Naive thymus-derived CD4-positive, alpha-beta T cell (primary cell): ENCODE measurements around the gene EFR3B. TPM values are rescaled to one million over a fixed set of nuclear protein-coding genes. Genes with fewer than 3 reads are reported as not detected.

Source experiments
- ATAC-seq: fragments of 150-1000 bp; cut with Tn5 transposase; 2 replicates; pipeline ENCODE4 v1.10.0; 2021; ENCODE audit warnings: mild to moderate bottlenecking, moderate library complexity
- CTCF ChIA-PET: fragments of 350-600 bp; sonication (Branson Sonifier 250); formaldehyde crosslinking; loops from one replicate; lab custom pipeline; 2021; ENCODE audit warnings: antibody characterized with exemption; lab: Charles Lee
- POLR2A ChIA-PET: fragments of 350-600 bp; sonication (Branson Sonifier 250); formaldehyde crosslinking; loops from one replicate; lab custom pipeline; 2021; ENCODE audit warnings: antibody characterized with exemption, inconsistent platforms; lab: Charles Lee
- DNase-seq, 9 donors: peaks; one replicate each; pipeline versions ENCODE4 v3.0.0 to v3.0.0-alpha.2; 2020 to 2022; ENCODE audit warnings: mixed read lengths in 1 of 9
- H3K27ac ChIP-seq: one replicate; pipeline ENCODE4 v1.7.0; 2013; ENCODE audit warnings: mild to moderate bottlenecking, low read depth, low read length, moderate library complexity
- H3K27me3 ChIP-seq, 2 donors: one replicate each; pipeline ENCODE4 v1.7.0; 2013; ENCODE audit warnings: low read length in 2 of 2, mild to moderate bottlenecking in 2 of 2, moderate library complexity in 2 of 2; ENCODE audit not compliant: control insufficient read depth in 2 of 2, insufficient read depth in 2 of 2
- H3K36me3 ChIP-seq, 3 experiments: 1 replicate in 2 of 3; 2 replicates in 1 of 3; pipeline ENCODE4 v1.7.0; 2013; ENCODE audit warnings: low read length in 3 of 3, mild to moderate bottlenecking in 3 of 3, moderate library complexity in 1 of 3; ENCODE audit not compliant: insufficient read depth in 3 of 3, control insufficient read depth in 2 of 3
- H3K4me1 ChIP-seq, 2 donors: one replicate each; pipeline ENCODE4 v1.7.0; 2013; ENCODE audit warnings: low read length in 2 of 2, mild to moderate bottlenecking in 2 of 2, moderate library complexity in 1 of 2; ENCODE audit not compliant: control insufficient read depth in 2 of 2, insufficient read depth in 2 of 2
- H3K4me3 ChIP-seq: 2 replicates; pipeline ENCODE4 v1.7.0; 2013; ENCODE audit warnings: mild to moderate bottlenecking, low read length
- H3K9me3 ChIP-seq, 3 experiments: 1 replicate in 2 of 3; 2 replicates in 1 of 3; pipeline ENCODE4 v1.7.0; 2013; ENCODE audit warnings: low read length in 3 of 3; ENCODE audit not compliant: control insufficient read depth in 2 of 3
- H3K27ac Mint-ChIP-seq, 9 donors: one replicate each; pipeline ENCODE4 v1.8.0; 2020 to 2022; ENCODE audit warnings: mixed read lengths in 9 of 9, mild to moderate bottlenecking in 8 of 9, moderate library complexity in 5 of 9, inconsistent platforms in 2 of 9
- H3K27me3 Mint-ChIP-seq, 5 donors: one replicate each; pipeline ENCODE4 v1.8.0; 2021 to 2022; ENCODE audit warnings: mixed read lengths in 5 of 5, mild to moderate bottlenecking in 1 of 5
- H3K36me3 Mint-ChIP-seq, 5 donors: one replicate each; pipeline ENCODE4 v1.8.0; 2020 to 2022; ENCODE audit warnings: mixed read lengths in 5 of 5, mild to moderate bottlenecking in 3 of 5, inconsistent platforms in 1 of 5
- H3K4me1 Mint-ChIP-seq, 7 donors: one replicate each; pipeline ENCODE4 v1.8.0; 2020 to 2022; ENCODE audit warnings: mixed read lengths in 7 of 7, mild to moderate bottlenecking in 3 of 7, inconsistent platforms in 1 of 7
- H3K4me3 Mint-ChIP-seq, 10 donors: one replicate each; pipeline ENCODE4 v1.8.0; 2020 to 2022; ENCODE audit warnings: mild to moderate bottlenecking in 10 of 10, mixed read lengths in 10 of 10, moderate library complexity in 6 of 10, inconsistent platforms in 2 of 10
- H3K9me3 Mint-ChIP-seq, 11 donors: one replicate each; pipeline ENCODE4 v1.8.0; 2020 to 2022; ENCODE audit warnings: mixed read lengths in 11 of 11, mild to moderate bottlenecking in 4 of 11, inconsistent platforms in 1 of 11, moderate library complexity in 1 of 11
- intact Hi-C, 2 donors: fragments of 100-400 bp; cut with micrococcal nuclease; formaldehyde crosslinking; loops; one replicate each; pipeline ENCODE4 v1.15.1; 2023
- polyA plus RNA-seq, 2 donors: library from polyadenylated mRNA; unstranded; fragments of 300-500 nt; fragmentation: Illumina TruSeq; gene quantifications; one replicate each; pipeline ENCODE4 v1.2.3, GENCODE V29; 2021
- total RNA-seq, 6 experiments: library from RNA in 5 of 6; stranded (reverse) in 5 of 6; gene quantifications; 1 replicate in 5 of 6; 2 replicates in 1 of 6; pipeline ENCODE4 v1.2.3 and lab custom pipeline; 2021 to 2026

EFR3B gene
- total and polyA plus RNA-seq, 7 experiments from 2014 or later: 0.05 to 0.10 (median 0.08) TPM; not detected in 3

DNA sequence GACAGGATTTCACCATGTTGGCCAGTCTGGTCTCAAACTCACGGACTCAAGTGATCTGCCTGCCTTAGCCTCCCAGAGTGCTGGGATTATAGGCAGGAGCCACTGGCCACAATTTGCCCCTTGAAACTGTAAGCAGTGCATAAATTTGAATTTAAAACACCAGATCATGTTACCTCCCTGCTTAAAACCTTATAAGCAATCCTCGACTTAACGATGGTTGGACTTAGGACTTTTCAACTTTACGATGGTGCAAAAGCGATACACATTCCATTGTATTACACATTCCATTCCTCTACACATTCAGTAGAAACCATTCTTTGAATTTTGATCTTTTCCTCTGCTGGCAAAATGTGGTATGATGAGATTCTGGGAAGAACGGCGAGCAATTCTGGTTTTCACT, 23.2 kb upstream of the EFR3B start:
- Mint-ChIP-seq H3K4me3 (no peak overlapping the region), H3K27ac (no peak overlapping the region), H3K4me1 (no peaks in the 10 kb centered on the region), H3K27me3 (peaks cover 0 to 11% (median 7%) of the 10 kb centered on the region in 5 donors), H3K9me3 (peaks cover 0 to 1% (median 0%) of the 10 kb centered on the region in 11 donors), H3K36me3 (peaks cover 0 to 3% (median 0%) of the 10 kb centered on the region in 5 donors)
- CTCF ChIA-PET: no interaction called here
- POLR2A ChIA-PET: no interaction called here
- Histone ChIP-seq H3K36me3 (no peaks in the 10 kb centered on the region), H3K27ac (no peak overlapping the region), H3K27me3 (peaks cover 0 to 3% of the 10 kb centered on the region in 2 donors), H3K4me1 (no peaks in the 10 kb centered on the region), H3K9me3 (no peaks in the 10 kb centered on the region), H3K4me3 (no peak overlapping the region)
- intact Hi-C loops: no loop called here
- no peak for DNase-seq
- no peak for ATAC-seq

DNA sequence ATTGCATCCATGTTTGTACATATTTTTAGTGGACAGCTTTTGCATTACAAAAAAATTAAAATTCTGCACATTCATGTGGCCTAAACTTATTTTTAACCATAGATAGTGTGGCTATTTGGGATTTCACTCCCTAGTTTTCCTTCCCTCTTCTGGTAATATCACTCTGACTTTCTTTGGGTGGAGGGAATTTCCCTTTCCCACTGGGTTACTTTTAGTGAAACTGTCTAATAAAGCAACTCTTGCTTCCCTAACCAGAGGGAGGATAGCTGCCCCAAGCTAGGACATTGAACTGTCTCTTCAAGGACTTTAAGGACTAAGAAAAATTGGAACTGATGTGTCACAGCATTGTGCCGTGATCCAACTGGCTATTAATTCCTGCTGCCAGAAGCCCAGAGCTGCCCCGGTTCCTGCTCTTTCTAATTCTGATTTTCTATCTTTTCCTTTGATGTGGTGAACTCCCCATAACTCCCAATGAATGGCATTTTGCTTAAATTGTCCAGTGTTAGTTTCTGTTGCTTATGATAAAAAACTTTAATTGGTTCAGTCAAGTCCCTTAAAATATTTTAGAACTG, 20.0 kb upstream of the EFR3B start:
- Mint-ChIP-seq H3K27ac (no peak overlapping the region), H3K9me3 (peaks cover 0 to 1% (median 0%) of the 10 kb centered on the region in 11 donors), H3K4me3 (no peak overlapping the region), H3K4me1 (no peaks in the 10 kb centered on the region), H3K27me3 (peaks cover 0 to 14% (median 7%) of the 10 kb centered on the region in 5 donors), H3K36me3 (peaks cover 0 to 3% (median 0%) of the 10 kb centered on the region in 5 donors)
- intact Hi-C loops: no loop called here
- no peak for ATAC-seq
- H3K27ac ChIP-seq: no peak overlapping the region
- H3K4me3 ChIP-seq: no peak overlapping the region
- H3K27me3 ChIP-seq: peaks cover 0 to 3% of the 10 kb centered on the region in 2 donors
- POLR2A ChIA-PET: no interaction called here
- H3K9me3 ChIP-seq: no peaks in the 10 kb centered on the region
- H3K36me3 ChIP-seq: no peaks in the 10 kb centered on the region
- H3K4me1 ChIP-seq: no peaks in the 10 kb centered on the region
- CTCF ChIA-PET: no interaction called here
- no peak for DNase-seq

DNA sequence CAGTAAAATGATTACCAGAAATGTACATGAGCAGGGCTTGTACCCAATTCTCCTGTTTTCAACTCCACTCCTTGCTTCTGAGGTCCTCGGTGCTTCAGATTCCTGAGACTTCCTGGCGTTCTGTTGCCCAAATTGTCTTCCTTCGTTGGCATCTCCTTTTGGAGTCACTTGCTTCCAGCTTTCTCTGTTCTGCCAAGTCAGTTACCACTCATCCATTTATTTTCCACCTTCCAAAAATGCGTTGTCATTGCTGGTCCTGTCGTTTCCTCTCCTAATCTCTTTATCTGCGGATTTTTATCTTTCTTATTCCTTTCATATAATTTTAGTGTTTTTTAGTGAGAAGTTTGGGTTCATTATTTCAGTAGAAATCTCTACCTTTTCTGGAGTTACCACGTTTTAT, 18.5 kb upstream of the EFR3B start:
- ATAC-seq (no peak), DNase-seq (no peak)
- Mint-ChIP-seq H3K4me1 (no peaks in the 10 kb centered on the region), H3K27me3 (peaks cover 0 to 14% (median 7%) of the 10 kb centered on the region in 5 donors), H3K36me3 (peaks cover 0 to 3% (median 0%) of the 10 kb centered on the region in 5 donors), H3K27ac (no peak overlapping the region), H3K9me3 (peaks cover 0 to 1% (median 0%) of the 10 kb centered on the region in 11 donors), H3K4me3 (no peak overlapping the region)
- CTCF ChIA-PET: no interaction called here
- H3K9me3 ChIP-seq: no peaks in the 10 kb centered on the region
- H3K36me3 ChIP-seq: no peaks in the 10 kb centered on the region
- POLR2A ChIA-PET: no interaction called here
- H3K4me1 ChIP-seq: no peaks in the 10 kb centered on the region
- H3K4me3 ChIP-seq: no peak overlapping the region
- H3K27me3 ChIP-seq: peaks cover 0 to 3% of the 10 kb centered on the region in 2 donors
- no peak overlapping the region for H3K27ac ChIP-seq
- intact Hi-C loops: no loop called here

DNA sequence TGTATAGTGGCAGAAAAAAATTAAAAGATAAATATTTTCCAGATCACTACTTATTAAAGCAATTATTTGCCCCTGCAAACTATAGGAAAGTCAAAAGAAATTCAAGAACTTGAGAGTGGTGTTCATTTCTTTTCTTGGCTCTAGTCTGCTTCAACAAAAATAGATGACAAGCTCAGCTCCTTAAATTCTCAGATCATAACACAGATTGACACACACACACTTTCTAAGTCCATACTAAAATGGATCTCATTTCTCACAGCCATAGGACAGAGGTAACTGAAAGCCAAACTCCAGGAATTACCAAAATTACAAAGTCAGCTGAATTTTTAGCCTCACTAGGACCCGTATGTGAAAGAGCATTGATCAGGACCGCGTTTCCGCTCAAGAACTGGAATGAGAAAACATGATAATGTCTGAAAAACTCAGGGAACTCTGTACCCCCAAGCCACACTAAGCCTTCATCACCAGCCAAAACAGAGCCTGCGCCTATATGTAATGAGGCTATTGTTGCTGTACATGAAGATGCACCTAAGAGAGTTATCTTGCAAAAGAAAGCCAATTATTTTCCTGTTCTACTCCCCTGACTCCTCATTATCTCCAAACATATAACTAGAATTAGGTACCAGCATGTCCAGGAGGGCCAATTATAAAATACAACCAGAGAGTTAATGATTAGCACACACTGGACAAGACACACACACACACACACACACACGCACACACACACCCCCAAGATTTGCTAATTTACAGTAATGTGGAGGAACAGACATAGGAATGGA, 16.5 kb upstream of the EFR3B start:
- peaks cover 0 to 14% (median 7%) of the 10 kb centered on the region in 5 donors for H3K27me3 Mint-ChIP-seq
- DNase-seq: no peak
- ChIA-PET CTCF (no interaction called here), POLR2A (no interaction called here)
- Histone ChIP-seq H3K27me3 (peaks cover 0 to 3% of the 10 kb centered on the region in 2 donors), H3K9me3 (no peaks in the 10 kb centered on the region), H3K4me3 (no peak overlapping the region), H3K4me1 (no peaks in the 10 kb centered on the region), H3K27ac (no peak overlapping the region), H3K36me3 (no peaks in the 10 kb centered on the region)
- H3K9me3 Mint-ChIP-seq: peaks cover 0 to 1% (median 0%) of the 10 kb centered on the region in 11 donors
- H3K4me1 Mint-ChIP-seq: peaks cover 0 to 5% (median 2%) of the 10 kb centered on the region in 7 donors
- ATAC-seq: no peak
- peaks cover 0 to 3% (median 0%) of the 10 kb centered on the region in 5 donors for H3K36me3 Mint-ChIP-seq
- peak overlapping the region in 1 of 9 donors; percentile 23 for H3K27ac Mint-ChIP-seq
- intact Hi-C loops: no loop called here
- H3K4me3 Mint-ChIP-seq: no peak overlapping the region

DNA sequence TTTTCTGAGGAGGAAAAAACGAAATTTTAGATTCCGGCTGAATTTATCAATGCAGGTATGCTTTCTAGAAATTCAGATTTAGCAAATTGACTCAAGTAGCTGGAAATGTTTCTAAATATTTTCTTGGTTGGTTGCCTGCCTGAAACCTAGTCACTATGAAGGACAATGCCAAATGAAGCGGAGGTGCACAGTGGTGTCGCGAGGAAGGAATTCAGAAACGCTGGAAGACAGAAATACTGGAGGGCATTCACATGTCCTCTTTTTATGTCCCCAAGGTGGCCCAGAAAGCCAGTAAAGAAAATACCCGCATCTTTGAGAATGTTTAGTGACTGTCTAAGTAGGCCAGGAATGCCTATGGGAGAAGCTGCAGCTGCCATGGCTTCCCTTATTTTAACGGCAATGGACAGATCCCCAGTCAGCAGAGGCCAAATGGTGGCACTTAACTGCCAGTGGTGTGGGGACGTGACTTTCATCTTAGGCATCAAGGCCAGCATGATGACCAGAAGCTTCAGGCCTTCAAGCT, 15.8 kb upstream of the EFR3B start:
- H3K36me3 Mint-ChIP-seq: peaks cover 0 to 3% (median 0%) of the 10 kb centered on the region in 5 donors
- Histone ChIP-seq H3K9me3 (no peaks in the 10 kb centered on the region), H3K4me1 (no peaks in the 10 kb centered on the region), H3K4me3 (no peak overlapping the region), H3K27ac (no peak overlapping the region), H3K27me3 (peaks cover 0 to 3% of the 10 kb centered on the region in 2 donors), H3K36me3 (no peaks in the 10 kb centered on the region)
- no peak for ATAC-seq
- H3K9me3 Mint-ChIP-seq: peaks cover 0 to 1% (median 0%) of the 10 kb centered on the region in 11 donors
- DNase-seq: no peak
- peak overlapping the region in 1 of 9 donors; percentile 23 for H3K27ac Mint-ChIP-seq
- H3K4me3 Mint-ChIP-seq: no peak overlapping the region
- ChIA-PET POLR2A (no interaction called here), CTCF (no interaction called here)
- peaks cover 0 to 12% (median 8%) of the 10 kb centered on the region in 7 donors for H3K4me1 Mint-ChIP-seq
- H3K27me3 Mint-ChIP-seq: peaks cover 0 to 14% (median 7%) of the 10 kb centered on the region in 5 donors
- intact Hi-C loops: no loop called here

DNA sequence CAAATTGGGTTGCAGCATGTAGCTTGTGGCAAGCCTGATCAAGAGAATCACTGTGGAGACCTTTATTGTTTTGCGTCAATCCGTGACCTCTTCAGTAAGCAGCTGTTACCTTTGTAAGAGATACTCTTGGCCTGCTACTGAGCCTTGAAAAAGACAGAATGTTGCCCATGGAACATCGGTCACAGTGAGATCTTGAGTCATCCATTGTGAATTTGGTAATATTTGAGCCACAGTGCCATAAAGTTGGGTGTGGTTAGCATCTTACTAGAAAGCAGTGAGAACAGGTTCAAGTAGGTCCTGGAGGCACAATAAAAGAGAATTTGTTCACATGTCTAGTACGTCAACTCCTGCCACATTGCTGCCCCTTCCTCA, 12.7 kb upstream of the EFR3B start:
- peaks cover 0 to 2% (median 0%) of the 10 kb centered on the region in 5 donors for H3K27me3 Mint-ChIP-seq
- CTCF ChIA-PET: interaction anchor here (0.8 kb wide), 1 partner anchor 61 kb away, joined by 3 read pairs; no protein-coding TSS in a partner anchor
- H3K36me3 Mint-ChIP-seq: peaks cover 0 to 3% (median 0%) of the 10 kb centered on the region in 5 donors
- no peak overlapping the region for H3K27ac ChIP-seq
- no peak for DNase-seq
- H3K4me3 ChIP-seq: no peak overlapping the region
- peaks cover 0 to 13% (median 9%) of the 10 kb centered on the region in 7 donors for H3K4me1 Mint-ChIP-seq
- POLR2A ChIA-PET: no interaction called here
- no peaks in the 10 kb centered on the region for H3K27me3 ChIP-seq
- H3K36me3 ChIP-seq: no peaks in the 10 kb centered on the region
- no peaks in the 10 kb centered on the region for H3K4me1 ChIP-seq
- no peak for ATAC-seq
- H3K9me3 ChIP-seq: no peaks in the 10 kb centered on the region
- H3K9me3 Mint-ChIP-seq: peaks cover 0 to 5% (median 0%) of the 10 kb centered on the region in 11 donors
- intact Hi-C loops: no loop called here
- no peak overlapping the region for H3K4me3 Mint-ChIP-seq
- H3K27ac Mint-ChIP-seq: no peak overlapping the region
